Measurements from ENCODE around the gene STRN.
"Not testable (repeated sequence)": the region's sequence is repeated elsewhere in the genome, so short reads cannot be mapped to it uniquely, and the experiment has no call there.

Gene STRN

GRCh38 chr2:36834731-36835524 is 131.4 kb downstream of the STRN start:
- DNase-seq (ENCODE audit: low read depth in 2 of 2) = no peak

- no peak for DNase-seq (ENCODE audit: low read depth in 2 of 2)
Observed at GRCh38 chr2:36834203-36834602, 132.1 kb downstream of the STRN start.

GRCh38 chr2:36831185-36831584 is 135.2 kb downstream of the STRN start:
- DNase-seq (ENCODE audit: low read depth in 2 of 2) = no peak

GRCh38 chr2:36824683-36825082 is 141.7 kb downstream of the STRN start:
- not testable (repeated sequence) for DNase-seq (ENCODE audit: low read depth in 2 of 2)

- DNase-seq (ENCODE audit: low read depth in 2 of 2) = no peak
Observed at GRCh38 chr2:36824273-36824672, 142.1 kb downstream of the STRN start.

- DNase-seq (ENCODE audit: low read depth in 2 of 2) = no peak
Observed at GRCh38 chr2:36823862-36824261, 142.5 kb downstream of the STRN start.

- no peak for DNase-seq (ENCODE audit: low read depth in 2 of 2)
Observed at GRCh38 chr2:36820942-36821605, 145.3 kb downstream of the STRN start.

- DNase-seq (ENCODE audit: low read depth in 2 of 2) = no peak
Observed at GRCh38 chr2:36819095-36819711, 147.1 kb downstream of the STRN start.

- no peak for DNase-seq (ENCODE audit: low read depth in 2 of 2)
Observed at GRCh38 chr2:36818542-36818941, 147.8 kb downstream of the STRN start.

- no peak for DNase-seq (ENCODE audit: low read depth in 2 of 2)
Observed at GRCh38 chr2:36812196-36812595, 154.1 kb downstream of the STRN start.

GRCh38 chr2:36811071-36811470 is 155.3 kb downstream of the STRN start:
- no peak for DNase-seq (ENCODE audit: low read depth in 2 of 2)

- DNase-seq (ENCODE audit: low read depth in 2 of 2) = no peak
Observed at GRCh38 chr2:36809069-36809445, 157.3 kb downstream of the STRN start.

- DNase-seq (ENCODE audit: low read depth in 2 of 2) = no peak
Observed at GRCh38 chr2:36808386-36809068, 157.8 kb downstream of the STRN start.

GRCh38 chr2:36807223-36807886 is 159.0 kb downstream of the STRN start:
- no peak for DNase-seq (ENCODE audit: low read depth in 2 of 2)

GRCh38 chr2:36805635-36806224 is 160.6 kb downstream of the STRN start:
- DNase-seq (ENCODE audit: low read depth in 2 of 2) = no peak

GRCh38 chr2:36802952-36803351 is 163.4 kb downstream of the STRN start:
- no peak for DNase-seq (ENCODE audit: low read depth in 2 of 2)

GRCh38 chr2:36801088-36801487 is 165.2 kb downstream of the STRN start:
- DNase-seq (ENCODE audit: low read depth in 2 of 2) = no peak

GRCh38 chr2:36800381-36800780 is 166.0 kb downstream of the STRN start:
- DNase-seq (ENCODE audit: low read depth in 2 of 2) = peak; percentile 23 to 26

- DNase-seq (ENCODE audit: low read depth in 2 of 2) = no peak
Observed at GRCh38 chr2:36798724-36799123, 167.6 kb downstream of the STRN start.

- DNase-seq (ENCODE audit: low read depth in 2 of 2) = no peak
Observed at GRCh38 chr2:36797324-36798070, 168.8 kb downstream of the STRN start.

Measured in stimulated activated CD8-positive, alpha-beta memory T cell treated with anti-CD3 and anti-CD28 coated beads, Interleukin-7, amount 100 ng/mL, for 1 hour (primary cell).